Measurements from ENCODE around the gene RASA1. TPM values are rescaled to one million over a fixed set of nuclear protein-coding genes. Genes with fewer than 3 reads are reported as not detected.

RASA1 gene
- total and polyA plus RNA-seq, 9 donors = 19.6 to 33.9 (median 30.2) TPM

DNA sequence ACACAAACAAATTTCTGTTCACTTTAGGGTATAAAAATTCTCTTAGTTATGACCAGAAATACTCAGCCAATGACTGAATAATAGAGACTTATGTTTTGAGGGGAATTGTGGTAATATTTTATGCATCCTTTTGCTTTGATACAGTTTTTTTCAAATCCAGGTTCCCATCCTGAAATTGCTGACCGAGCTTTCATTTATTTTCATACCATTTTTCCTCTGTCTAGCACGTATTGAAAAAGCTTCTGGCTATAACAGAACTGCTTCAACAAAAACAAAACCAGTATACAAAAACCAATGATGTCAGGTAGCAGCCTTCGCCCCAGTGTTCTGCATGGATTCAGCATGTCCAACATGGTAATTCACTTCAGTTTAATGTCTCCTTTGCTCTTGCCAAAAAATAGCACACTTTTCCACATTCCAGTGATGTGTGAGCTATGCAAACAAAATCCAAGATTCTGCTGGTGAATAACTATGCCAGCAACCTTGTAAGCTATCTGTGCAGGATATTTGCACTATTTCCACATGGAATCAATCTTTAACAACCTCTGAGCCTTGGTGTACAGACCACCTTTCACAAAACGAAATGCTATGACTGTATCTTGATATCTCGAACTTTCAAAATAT, 123.0 kb downstream of the RASA1 start:
- H3K27ac ChIP-seq = no peak overlapping the region
- H3K27me3 ChIP-seq = no peaks in the 10 kb centered on the region
- TF ChIP-seq, protein P1, sequence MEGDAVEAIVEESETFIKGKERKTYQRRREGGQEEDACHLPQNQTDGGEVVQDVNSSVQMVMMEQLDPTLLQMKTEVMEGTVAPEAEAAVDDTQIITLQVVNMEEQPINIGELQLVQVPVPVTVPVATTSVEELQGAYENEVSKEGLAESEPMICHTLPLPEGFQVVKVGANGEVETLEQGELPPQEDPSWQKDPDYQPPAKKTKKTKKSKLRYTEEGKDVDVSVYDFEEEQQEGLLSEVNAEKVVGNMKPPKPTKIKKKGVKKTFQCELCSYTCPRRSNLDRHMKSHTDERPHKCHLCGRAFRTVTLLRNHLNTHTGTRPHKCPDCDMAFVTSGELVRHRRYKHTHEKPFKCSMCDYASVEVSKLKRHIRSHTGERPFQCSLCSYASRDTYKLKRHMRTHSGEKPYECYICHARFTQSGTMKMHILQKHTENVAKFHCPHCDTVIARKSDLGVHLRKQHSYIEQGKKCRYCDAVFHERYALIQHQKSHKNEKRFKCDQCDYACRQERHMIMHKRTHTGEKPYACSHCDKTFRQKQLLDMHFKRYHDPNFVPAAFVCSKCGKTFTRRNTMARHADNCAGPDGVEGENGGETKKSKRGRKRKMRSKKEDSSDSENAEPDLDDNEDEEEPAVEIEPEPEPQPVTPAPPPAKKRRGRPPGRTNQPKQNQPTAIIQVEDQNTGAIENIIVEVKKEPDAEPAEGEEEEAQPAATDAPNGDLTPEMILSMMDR (IDR thresholded peaks at IDR 0.05) = no peak
- TF ChIP-seq POLR2A (IDR thresholded peaks at IDR 0.05) (no peak), EP300 (IDR thresholded peaks at IDR 0.05) (no peak)
- no peak overlapping the region for H3K4me3 ChIP-seq
- H3K4me1 ChIP-seq (ENCODE audit: insufficient read depth) = peaks cover 1% of the 10 kb centered on the region
- H3K36me3 ChIP-seq = no peaks in the 10 kb centered on the region
- DNase-seq = no peak
- intact Hi-C loops (cut with DNase I) = no loop called here
- H3K9me3 ChIP-seq = no peaks in the 10 kb centered on the region
- WGBS, 3 donors = 27 to 37% (median 29%) methylated on average over 5 of the region's 5 CpGs

DNA sequence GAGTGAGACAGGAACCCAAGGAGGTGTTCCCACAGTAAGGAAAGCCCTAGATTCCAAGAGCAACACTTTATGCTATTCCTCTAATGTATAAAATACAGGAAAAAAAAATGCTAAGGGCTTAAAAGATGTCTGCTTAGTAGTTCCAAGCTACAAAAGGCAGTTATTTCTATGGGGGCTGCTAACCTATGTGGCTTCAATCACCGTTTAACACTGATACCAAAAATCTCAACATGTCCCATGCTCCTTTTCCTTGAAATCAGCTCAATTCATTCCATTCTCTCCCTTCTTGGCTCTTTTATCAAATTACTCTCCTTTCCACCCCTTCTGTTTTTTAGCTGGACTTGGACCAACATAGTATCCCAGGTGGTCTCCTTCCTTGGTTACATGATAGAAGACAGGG, 124.5 kb downstream of the RASA1 start:
- H3K9me3 ChIP-seq = no peaks in the 10 kb centered on the region
- no peak for TF ChIP-seq EP300 (IDR thresholded peaks at IDR 0.05)
- no peak for TF ChIP-seq POLR2A (IDR thresholded peaks at IDR 0.05)
- TF ChIP-seq, protein P1 (IDR thresholded peaks at IDR 0.05) = no peak
- peaks cover 1% of the 10 kb centered on the region for H3K4me1 ChIP-seq (ENCODE audit: insufficient read depth)
- H3K27ac ChIP-seq = no peak overlapping the region
- H3K4me3 ChIP-seq = no peak overlapping the region
- intact Hi-C loops (cut with DNase I) = no loop called here
- no peak for DNase-seq
- no peaks in the 10 kb centered on the region for H3K36me3 ChIP-seq
- WGBS, 3 donors = 28 to 41% (median 30%) methylated on average over 1 of the region's 1 CpG
- H3K27me3 ChIP-seq = no peaks in the 10 kb centered on the region

DNA sequence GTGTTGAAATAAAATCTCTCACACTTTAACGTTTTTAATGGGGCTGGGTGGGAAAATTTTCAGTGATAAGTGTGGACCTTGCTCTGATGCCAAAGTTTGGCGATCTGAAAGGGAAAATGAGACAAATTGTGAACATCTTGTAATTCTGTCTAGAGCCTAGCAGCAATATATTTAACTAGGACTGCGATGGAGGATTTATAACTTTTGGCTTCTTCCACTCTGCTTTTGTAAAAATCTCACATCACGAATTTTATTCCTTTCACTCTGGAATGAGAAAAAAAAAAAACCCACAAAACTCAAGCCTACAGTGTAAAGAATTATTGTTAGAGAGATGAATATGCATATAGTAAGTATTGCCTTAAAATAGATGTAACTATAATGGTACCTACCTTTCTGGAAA, 125.1 kb downstream of the RASA1 start:
- DNase-seq = no peak
- Histone ChIP-seq H3K4me1 (ENCODE audit: insufficient read depth) (peaks cover 1% of the 10 kb centered on the region), H3K27ac (no peak overlapping the region), H3K9me3 (no peaks in the 10 kb centered on the region), H3K4me3 (no peak overlapping the region), H3K27me3 (no peaks in the 10 kb centered on the region), H3K36me3 (no peaks in the 10 kb centered on the region)
- TF ChIP-seq EP300 (IDR thresholded peaks at IDR 0.05) (no peak), POLR2A (IDR thresholded peaks at IDR 0.05) (no peak)
- TF ChIP-seq, protein P1 (IDR thresholded peaks at IDR 0.05) = no peak
- WGBS, 3 donors = 20 to 29% (median 21%) methylated on average over 4 of the region's 4 CpGs
- intact Hi-C loops (cut with DNase I) = no loop called here

DNA sequence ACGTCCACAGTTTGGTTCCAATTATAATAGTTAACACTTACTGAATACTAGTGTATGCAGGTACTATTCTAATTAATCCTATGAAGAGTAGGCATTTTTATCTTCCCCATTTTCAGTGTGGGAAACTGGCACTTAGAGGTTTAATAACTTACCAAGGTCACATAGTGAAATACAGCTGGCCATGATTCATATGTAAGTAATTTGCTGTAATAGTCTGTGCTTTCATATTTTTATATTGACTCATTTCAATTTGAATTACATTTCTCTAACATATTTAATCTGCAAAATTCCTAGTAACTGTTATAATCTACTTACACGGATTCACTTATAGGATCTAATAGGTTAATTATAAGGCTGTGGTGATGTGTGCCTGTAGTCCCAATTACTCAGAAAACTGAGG, 125.6 kb downstream of the RASA1 start:
- Histone ChIP-seq H3K9me3 (no peaks in the 10 kb centered on the region), H3K36me3 (no peaks in the 10 kb centered on the region), H3K27me3 (no peaks in the 10 kb centered on the region), H3K27ac (no peak overlapping the region), H3K4me3 (no peak overlapping the region), H3K4me1 (ENCODE audit: insufficient read depth) (peaks cover 1% of the 10 kb centered on the region)
- WGBS, 3 donors = 8 to 14% (median 11%) methylated on average over 2 of the region's 2 CpGs
- TF ChIP-seq EP300 (IDR thresholded peaks at IDR 0.05) (no peak), POLR2A (IDR thresholded peaks at IDR 0.05) (no peak)
- TF ChIP-seq, protein P1 (IDR thresholded peaks at IDR 0.05) = no peak
- intact Hi-C loops (cut with DNase I) = no loop called here
- DNase-seq = no peak

All from ovary (tissue), 9 donors.